DND-41 (cell line): ENCODE results near the gene BRD9.
"Not testable (repeated sequence)": the region's sequence is repeated elsewhere in the genome, so short reads cannot be mapped to it uniquely, and the experiment has no call there.

Experiments
- ATAC-seq: fragments of 200-7000 bp; cut with Tn5 transposase; 3 replicates; pipeline ENCODE4 v1.9.1; 2021; ENCODE audit warnings: low read depth; ENCODE audit not compliant: insufficient read depth
- DNase-seq: peaks from one replicate; pipeline ENCODE4 v3.0.0-alpha.2; 2020
- H2AFZ ChIP-seq: 2 replicates; pipeline ENCODE4 v1.6.0; 2012; ENCODE audit warnings: low read depth, low read length
- H3K27ac ChIP-seq: 2 replicates; pipeline ENCODE4 v1.5.1; 2012; ENCODE audit warnings: low read length, inconsistent platforms
- H3K27me3 ChIP-seq: fragments of 200-600 bp; sonication (generic); 2 replicates; pipeline ENCODE4 v1.6.0; 2012; ENCODE audit warnings: low read length, mild to moderate bottlenecking, inconsistent platforms; ENCODE audit not compliant: insufficient read depth, poor library complexity
- H3K36me3 ChIP-seq: 2 replicates; pipeline ENCODE4 v1.5.1; 2012; ENCODE audit warnings: low read length, inconsistent platforms; ENCODE audit not compliant: insufficient read depth
- H3K4me1 ChIP-seq: 2 replicates; pipeline ENCODE4 v1.5.1; 2012; ENCODE audit warnings: mild to moderate bottlenecking, low read length; ENCODE audit not compliant: insufficient read depth
- H3K4me2 ChIP-seq: 2 replicates; pipeline ENCODE4 v1.6.0; 2012; ENCODE audit warnings: mild to moderate bottlenecking, moderate library complexity, low read length, inconsistent platforms; ENCODE audit not compliant: insufficient read depth
- H3K4me3 ChIP-seq, 2 experiments: fragments of 200-600 bp in 1 of 2; shearing (Covaris generic) in 1 of 2; 2 replicates each; pipeline ENCODE4 v1.5.1; 2012 to 2016; ENCODE audit warnings: inconsistent platforms in 2 of 2, low read length in 2 of 2, mild to moderate bottlenecking in 2 of 2, low read depth in 1 of 2, moderate library complexity in 1 of 2
- H3K79me2 ChIP-seq: 2 replicates; pipeline ENCODE4 v1.6.0; 2012; ENCODE audit warnings: low read length, inconsistent platforms; ENCODE audit not compliant: insufficient read depth
- H3K9ac ChIP-seq: 2 replicates; pipeline ENCODE4 v1.6.0; 2012; ENCODE audit warnings: low read depth, mild to moderate bottlenecking, inconsistent platforms, low read length, moderate library complexity
- H3K9me3 ChIP-seq: 2 replicates; pipeline ENCODE4 v1.5.1; 2012; ENCODE audit warnings: low read length, moderate library complexity, mild to moderate bottlenecking, inconsistent platforms; ENCODE audit not compliant: insufficient read depth, severe bottlenecking
- H4K20me1 ChIP-seq: 2 replicates; pipeline ENCODE4 v1.6.0; 2012; ENCODE audit warnings: low read length; ENCODE audit not compliant: insufficient read depth
- CTCF ChIP-seq: IDR thresholded peaks from 2 replicates; pipeline ENCODE4 v1.5.1; 2012; ENCODE audit warnings: borderline replicate concordance, low read length, moderate library complexity, mild to moderate bottlenecking; ENCODE audit not compliant: poor library complexity, severe bottlenecking; ENCODE audit errors: extremely low read depth
- EZH2 ChIP-seq: IDR thresholded peaks from 3 replicates; pipeline ENCODE4 v1.6.1; 2012; ENCODE audit warnings: borderline replicate concordance, low read depth, mild to moderate bottlenecking, moderate library complexity, low read length, inconsistent platforms; ENCODE audit not compliant: severe bottlenecking

The BRD9 gene

GRCh38 chr5:825544-825943, 67.1 kb downstream of the BRD9 start:
- not testable (repeated sequence) for H3K4me2 ChIP-seq, DNase-seq, H3K4me3 ChIP-seq, ATAC-seq, H3K27me3 ChIP-seq, H3K27ac ChIP-seq, H3K36me3 ChIP-seq, H3K9ac ChIP-seq, H4K20me1 ChIP-seq, H3K4me1 ChIP-seq, H2AFZ ChIP-seq, H3K9me3 ChIP-seq, H3K79me2 ChIP-seq
- peak; percentile 7 for TF ChIP-seq CTCF

GRCh38 chr5:821504-821903, 71.1 kb downstream of the BRD9 start:
- DNase-seq (no peak), ATAC-seq (no peak)
- no peaks in the 10 kb centered on the region for H3K36me3 ChIP-seq
- H4K20me1 ChIP-seq, result no peaks in the 10 kb centered on the region
- H3K4me2 ChIP-seq, result no peak overlapping the region
- no peak overlapping the region for H2AFZ ChIP-seq
- H3K4me1 ChIP-seq, result no peaks in the 10 kb centered on the region
- TF ChIP-seq EZH2 (no peak), CTCF (peak; percentile 9)
- no peaks in the 10 kb centered on the region for H3K27me3 ChIP-seq
- no peak overlapping the region for H3K27ac ChIP-seq
- H3K9ac ChIP-seq, result no peak overlapping the region
- H3K79me2 ChIP-seq, result no peaks in the 10 kb centered on the region
- no peaks in the 10 kb centered on the region for H3K9me3 ChIP-seq
- H3K4me3 ChIP-seq, result no peak overlapping the region

- H3K79me2 ChIP-seq, result no peaks in the 10 kb centered on the region
- TF ChIP-seq CTCF (no peak), EZH2 (no peak)
- H3K27ac ChIP-seq, result no peak overlapping the region
- H3K36me3 ChIP-seq, result no peaks in the 10 kb centered on the region
- no peak overlapping the region for H3K4me3 ChIP-seq
- no peaks in the 10 kb centered on the region for H3K27me3 ChIP-seq
- H3K4me2 ChIP-seq, result no peak overlapping the region
- peaks cover 7% of the 10 kb centered on the region for H3K9me3 ChIP-seq
- no peaks in the 10 kb centered on the region for H4K20me1 ChIP-seq
- ATAC-seq (no peak), DNase-seq (no peak)
- no peak overlapping the region for H2AFZ ChIP-seq
- H3K4me1 ChIP-seq, result no peaks in the 10 kb centered on the region
- H3K9ac ChIP-seq, result no peak overlapping the region
These were observed 72.4 kb downstream of the BRD9 start for GRCh38 chr5:820245-820644.

GRCh38 chr5:819078-819477, 73.5 kb downstream of the BRD9 start:
- H4K20me1 ChIP-seq, result no peaks in the 10 kb centered on the region
- H3K4me3 ChIP-seq, result no peak overlapping the region
- H3K4me2 ChIP-seq, result no peak overlapping the region
- no peak overlapping the region for H2AFZ ChIP-seq
- H3K27ac ChIP-seq, result no peak overlapping the region
- TF ChIP-seq CTCF, result no peak
- TF ChIP-seq EZH2, result no peak
- ATAC-seq (no peak), DNase-seq (no peak)
- H3K9ac ChIP-seq, result no peak overlapping the region
- H3K9me3 ChIP-seq, result peaks cover 8% of the 10 kb centered on the region
- no peaks in the 10 kb centered on the region for H3K79me2 ChIP-seq
- H3K4me1 ChIP-seq, result no peaks in the 10 kb centered on the region
- no peaks in the 10 kb centered on the region for H3K36me3 ChIP-seq
- H3K27me3 ChIP-seq, result no peaks in the 10 kb centered on the region
